GM23248 (cell line): Measurements from ENCODE around the gene HSF5.

Experiments used
- EZH2 ChIP-seq: fragments of 200-600 bp; sonication (generic); IDR thresholded peaks from 2 replicates; pipeline ENCODE4 v1.6.1; 2018; ENCODE audit warnings: antibody characterized with exemption, mild to moderate bottlenecking; ENCODE audit not compliant: insufficient read depth, poor library complexity, severe bottlenecking
- EZH2phosphoT487 ChIP-seq: fragments of 200-600 bp; sonication (generic); IDR thresholded peaks from 2 replicates; pipeline ENCODE4 v1.6.1; 2018; ENCODE audit warnings: antibody characterized with exemption, moderate library complexity, mild to moderate bottlenecking, low read depth; ENCODE audit not compliant: insufficient read depth

DNA sequence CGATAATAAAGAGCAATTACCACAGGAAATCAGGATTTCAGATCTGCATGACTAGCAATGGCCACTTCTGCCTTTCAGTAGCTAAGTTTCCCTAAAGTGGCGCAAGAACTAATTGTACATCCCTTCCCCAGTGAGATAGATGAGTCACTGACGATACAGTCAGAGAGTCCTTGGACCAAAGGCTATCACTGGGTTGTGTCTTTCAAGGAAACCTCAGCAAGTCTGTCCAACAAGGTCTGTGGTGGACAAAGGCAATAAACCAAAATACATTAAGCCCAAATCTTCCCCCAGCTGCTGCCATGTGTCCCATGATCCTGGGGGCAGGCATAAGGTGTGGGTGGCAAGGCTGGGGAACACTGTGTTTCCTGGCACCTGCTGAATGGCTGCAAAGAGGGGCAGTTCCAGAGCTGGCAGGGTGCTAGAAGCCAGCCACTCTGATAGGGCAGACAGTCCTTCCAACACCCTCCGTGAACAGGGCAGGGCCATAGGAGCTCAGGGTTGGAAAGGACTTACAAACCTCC, 46.8 kb upstream of the HSF5 start:
- TF ChIP-seq EZH2, result no peak
- no peak for TF ChIP-seq EZH2phosphoT487
